Neural progenitor cell (in vitro differentiated cells): ENCODE data around the gene CALHM1.

Experiments used
- CTCF ChIP-seq: fragments of 200-600 bp; sonication (generic); IDR thresholded peaks from 2 replicates; pipeline ENCODE4 v1.5.1; 2017; ENCODE audit warnings: antibody characterized with exemption, mild to moderate bottlenecking
- EZH2 ChIP-seq: fragments of 200-600 bp; sonication (generic); IDR thresholded peaks from 2 replicates; pipeline ENCODE4 v1.6.1; 2017; ENCODE audit warnings: antibody characterized with exemption, mild to moderate bottlenecking, moderate library complexity
- EZH2phosphoT487 ChIP-seq: fragments of 200-600 bp; sonication (generic); IDR thresholded peaks from 2 replicates; pipeline ENCODE4 v1.6.1; 2017; ENCODE audit warnings: antibody characterized with exemption

- TF ChIP-seq CTCF (no peak), EZH2phosphoT487 (no peak), EZH2 (no peak)
Measured at GRCh38 chr10:103487410-103487708, 28.7 kb upstream of the CALHM1 start.
